Liver (tissue), 9 donors: ENCODE measurements around the gene SORBS2. TPM values are rescaled to one million over a fixed set of nuclear protein-coding genes. Genes with fewer than 3 reads are reported as not detected.

Experiments
- DNase-seq: peaks from one replicate; pipeline ENCODE4 v3.0.0-alpha.2; 2017; ENCODE audit warnings: low spot score
- H3K27ac ChIP-seq, 2 donors: one replicate each; pipeline ENCODE4 v1.7.0; 2013; ENCODE audit warnings: inconsistent platforms in 2 of 2, low read length in 2 of 2, control low read depth in 1 of 2, low read depth in 1 of 2, mild to moderate bottlenecking in 1 of 2
- H3K27me3 ChIP-seq, 4 donors: one replicate each; pipeline versions ENCODE4 v1.6.1 to v1.7.0; 2013; ENCODE audit warnings: low read length in 3 of 4, inconsistent platforms in 1 of 4, mild to moderate bottlenecking in 1 of 4, moderate library complexity in 1 of 4; ENCODE audit not compliant: control insufficient read depth in 4 of 4, insufficient read depth in 4 of 4
- H3K36me3 ChIP-seq, 4 donors: one replicate each; pipeline versions ENCODE4 v1.6.1 to v1.7.0; 2013; ENCODE audit warnings: low read length in 3 of 4, mild to moderate bottlenecking in 3 of 4, low read depth in 1 of 4, moderate library complexity in 1 of 4; ENCODE audit not compliant: control insufficient read depth in 4 of 4, insufficient read depth in 3 of 4
- H3K4me1 ChIP-seq, 4 donors: one replicate each; pipeline versions ENCODE4 v1.6.1 to v1.7.0; 2013; ENCODE audit warnings: low read length in 3 of 4, mild to moderate bottlenecking in 3 of 4, moderate library complexity in 1 of 4; ENCODE audit not compliant: control insufficient read depth in 4 of 4, insufficient read depth in 4 of 4
- H3K4me3 ChIP-seq, 3 donors: one replicate each; pipeline versions ENCODE4 v1.6.1 to v1.7.0; 2013; ENCODE audit warnings: low read length in 3 of 3, control low read depth in 1 of 3, low read depth in 1 of 3, mild to moderate bottlenecking in 1 of 3
- H3K9ac ChIP-seq, 2 donors: one replicate each; pipeline ENCODE4 v1.7.0; 2013; ENCODE audit warnings: low read length in 2 of 2, mild to moderate bottlenecking in 2 of 2, moderate library complexity in 2 of 2, control low read depth in 1 of 2, low read depth in 1 of 2
- H3K9me3 ChIP-seq, 4 donors: one replicate each; pipeline versions ENCODE4 v1.6.1 to v1.7.0; 2013; ENCODE audit warnings: low read length in 3 of 4; ENCODE audit not compliant: control insufficient read depth in 4 of 4
- ATF3 ChIP-seq: IDR thresholded peaks from 2 replicates; pipeline ENCODE4 v1.6.1; 2016; ENCODE audit warnings: antibody characterized with exemption
- CTCF ChIP-seq: fragments of 150-350 bp; IDR thresholded peaks from 2 replicates; pipeline ENCODE4 v1.5.1; 2017; ENCODE audit warnings: improper control_type of control experiment, low read depth, low read length; ENCODE audit not compliant: missing input control
- EGR1 ChIP-seq, 2 donors: IDR thresholded peaks; 2 replicates each; pipeline ENCODE4 v1.6.1; 2016 to 2018; ENCODE audit warnings: antibody characterized with exemption in 2 of 2, low read depth in 2 of 2
- FOXA1 ChIP-seq: IDR thresholded peaks from 2 replicates; pipeline ENCODE4 v1.6.1; 2016; ENCODE audit warnings: antibody characterized with exemption
- FOXA2 ChIP-seq: IDR thresholded peaks from 2 replicates; pipeline ENCODE4 v1.6.1; 2016; ENCODE audit warnings: antibody characterized with exemption
- GABPA ChIP-seq, 2 donors: IDR thresholded peaks in 1 of 2; conservative IDR thresholded peaks in 1 of 2; 2 replicates each; pipeline ENCODE4 v1.6.1; 2016; ENCODE audit warnings: antibody characterized with exemption in 2 of 2, mild to moderate bottlenecking in 1 of 2, moderate library complexity in 1 of 2
- HNF4A ChIP-seq, 2 donors: conservative IDR thresholded peaks; 2 replicates each; pipeline ENCODE4 v1.6.1; 2016; ENCODE audit warnings: antibody characterized with exemption in 2 of 2, mild to moderate bottlenecking in 2 of 2
- JUND ChIP-seq, 2 donors: IDR thresholded peaks; 2 replicates each; pipeline ENCODE4 v1.6.1; 2016; ENCODE audit warnings: antibody characterized with exemption in 2 of 2
- MAX ChIP-seq: IDR thresholded peaks from 2 replicates; pipeline ENCODE4 v1.6.1; 2016; ENCODE audit warnings: antibody characterized with exemption
- NR2F2 ChIP-seq: IDR thresholded peaks from 2 replicates; pipeline ENCODE4 v1.6.1; 2016; ENCODE audit warnings: antibody characterized with exemption
- RAD21 ChIP-seq, 2 donors: IDR thresholded peaks; 2 replicates each; pipeline ENCODE4 v1.6.1; 2016; ENCODE audit warnings: antibody characterized with exemption in 2 of 2, mild to moderate bottlenecking in 2 of 2
- RXRA ChIP-seq, 2 donors: IDR thresholded peaks; 2 replicates each; pipeline ENCODE4 v1.6.1; 2017 to 2018; ENCODE audit warnings: antibody characterized with exemption in 2 of 2, mild to moderate bottlenecking in 1 of 2
- SP1 ChIP-seq: IDR thresholded peaks from 2 replicates; pipeline ENCODE4 v1.6.1; 2018; ENCODE audit warnings: antibody characterized with exemption, mild to moderate bottlenecking
- YY1 ChIP-seq: IDR thresholded peaks from 2 replicates; pipeline ENCODE4 v1.6.1; 2016; ENCODE audit warnings: antibody characterized with exemption, mild to moderate bottlenecking
- ZBTB33 ChIP-seq: IDR thresholded peaks from 2 replicates; pipeline ENCODE4 v1.6.1; 2016; ENCODE audit warnings: antibody characterized with exemption
- WGBS: extraction: QIAGEN DNeasy Blood & Tissue Kit; methylation state at CpG from one replicate; pipeline ENCODE4 v1.1.7; 2013; 5-methylcytosine and 5-hydroxymethylcytosine counted together
- polyA plus RNA-seq, 2 donors: library from polyadenylated mRNA; stranded (reverse) in 1 of 2; unstranded in 1 of 2; fragments of 200-250 nt in 1 of 2; fragments of >200 nt in 1 of 2; fragmentation: Nextera tagmentation in 1 of 2; extraction: Ambion mirVana in 1 of 2; gene quantifications; one replicate each; pipeline versions ENCODE4 v1.2.1 to v1.2.3, GENCODE V29; 2013 to 2015
- total RNA-seq, 2 donors: library from RNA; depleted of rRNA; stranded (reverse); fragments of >200 nt; gene quantifications; one replicate each; pipeline ENCODE4 v1.2.3, GENCODE V29; 2014
- donor health status: healthy.
- donor health status: healthy.
- donor health status: healthy.
- donor health status: healthy.
- donor health status: healthy.

Gene SORBS2
- total and polyA plus RNA-seq, 4 donors, result 23.3 to 136 (median 59.6) TPM

- TF ChIP-seq CTCF (no peak), MAX (no peak), YY1 (no peak), ATF3 (no peak)
Measured at GRCh38 chr4:185598846-185599552, 213.0 kb downstream of the SORBS2 start (continued).

- 41% methylated on average over 9 of the region's 9 CpGs for WGBS
- TF ChIP-seq HNF4A (conservative IDR thresholded peaks at IDR 0.05) (peak; percentile 15 to 20), ZBTB33 (no peak), CTCF (peak; percentile 98), JUND (IDR thresholded peaks at IDR 0.05) (no peak), NR2F2 (peak; percentile 15), SP1 (no peak), EGR1 (IDR thresholded peaks at IDR 0.05; ENCODE audit: low read depth in 2 of 2) (no peak), FOXA1 (no peak), RXRA (IDR thresholded peaks at IDR 0.05) (peak; percentile 19 to 23), RAD21 (IDR thresholded peaks at IDR 0.05) (peak; percentile 98), YY1 (no peak), GABPA (IDR thresholded peaks at IDR 0.05 in 1 of 2, conservative IDR thresholded peaks at IDR 0.05 in 1 of 2) (peak in 1 of 2 donors; percentile 23), FOXA2 (no peak), MAX (no peak), ATF3 (peak; percentile 88)
Measured at GRCh38 chr4:185597532-185598188, 214.3 kb downstream of the SORBS2 start.

More at GRCh38 chr4:185597532-185598188, 214.3 kb downstream of the SORBS2 start:
- H3K27me3 ChIP-seq, result no peaks in the 10 kb centered on the region
- peaks cover 0 to 6% (median 2%) of the 10 kb centered on the region in 4 donors for H3K4me1 ChIP-seq
- peak; percentile 68 for DNase-seq
- H3K36me3 ChIP-seq, result peaks cover 0 to 6% (median 0%) of the 10 kb centered on the region in 4 donors
- no peaks in the 10 kb centered on the region for H3K9me3 ChIP-seq
- H3K27ac ChIP-seq, result no peak overlapping the region
- H3K4me3 ChIP-seq, result no peak overlapping the region
- H3K9ac ChIP-seq, result no peak overlapping the region
